Measurements from ENCODE around the gene MYO10.
"Not testable (repeated sequence)": the region's sequence is repeated elsewhere in the genome, so short reads cannot be mapped to it uniquely, and the experiment has no call there.

MYO10 gene

DNA sequence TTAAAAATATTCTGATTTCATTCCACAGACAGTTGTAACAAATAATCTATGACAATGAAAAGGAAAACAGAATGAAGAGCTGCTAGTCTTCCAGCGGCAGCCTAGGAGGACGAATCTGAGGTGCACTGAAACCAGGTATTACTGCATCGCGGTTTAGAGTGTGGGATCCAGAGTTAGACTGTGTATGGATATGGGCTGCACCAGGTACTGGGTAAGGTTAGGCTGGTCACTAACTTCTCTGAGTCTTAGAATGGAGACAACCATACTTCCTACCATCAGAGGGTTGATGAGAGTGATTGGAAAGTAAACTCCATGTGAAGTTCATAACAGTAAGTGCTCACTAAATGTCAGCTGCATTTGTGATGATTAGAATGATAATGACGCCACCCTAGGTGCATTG lies 158.7 kb downstream of the MYO10 start:
- FAIRE-seq: no peak

DNA sequence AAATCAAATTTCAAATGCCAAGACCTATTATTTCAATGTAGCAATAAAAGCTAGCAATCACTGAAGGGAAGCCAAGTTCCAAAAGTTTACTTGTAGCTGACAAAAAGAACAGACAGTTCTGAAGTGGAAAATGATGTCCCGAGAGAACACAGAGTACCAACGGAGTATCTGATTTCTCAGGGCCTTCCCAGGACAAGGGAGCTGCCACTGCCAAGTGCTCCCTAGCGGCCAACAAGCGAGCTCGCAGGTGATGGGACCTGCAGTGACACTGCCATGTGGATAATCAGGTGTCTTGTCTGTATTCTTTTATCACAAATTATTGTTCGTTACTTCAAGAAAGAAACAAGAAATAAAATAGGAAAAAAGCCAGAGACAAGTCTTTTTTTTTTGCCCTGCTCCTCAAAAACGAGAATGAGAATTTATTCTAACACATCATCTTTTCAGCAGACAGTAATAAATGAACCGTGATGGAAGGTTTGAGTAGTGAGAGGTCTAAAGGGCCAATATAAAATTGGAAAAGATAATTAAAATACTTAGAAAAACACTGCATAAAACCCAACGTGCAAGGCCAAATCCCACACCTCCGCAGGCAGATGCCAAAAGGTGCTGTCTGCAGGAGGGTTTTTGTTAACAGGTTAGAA lies 159.4 kb downstream of the MYO10 start:
- no peak for FAIRE-seq

GRCh38 chr5:16774806-16775205 lies 161.3 kb downstream of the MYO10 start:
- FAIRE-seq: no peak

- FAIRE-seq: no peak
These were observed 162.1 kb downstream of the MYO10 start for GRCh38 chr5:16773991-16774390.

DNA sequence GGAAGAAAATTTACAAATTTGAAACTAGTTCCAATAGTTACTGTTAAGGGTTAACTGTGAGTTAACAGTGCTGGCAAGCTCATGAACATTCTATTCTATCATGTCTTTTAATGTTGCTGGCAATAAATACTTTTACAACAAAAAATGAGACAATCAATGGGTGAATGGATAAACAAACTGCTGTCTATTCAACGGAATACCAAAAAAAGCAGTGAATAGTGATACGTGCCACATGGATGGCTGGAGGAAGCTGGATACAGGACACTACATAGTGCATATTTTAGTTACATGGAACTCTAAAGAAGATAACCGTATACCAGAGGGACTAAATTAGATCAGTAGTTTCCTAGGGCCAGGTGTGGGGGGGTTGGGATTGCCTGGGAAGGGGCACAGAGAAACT lies 163.5 kb downstream of the MYO10 start:
- FAIRE-seq: no peak

GRCh38 chr5:16768184-16768583 lies 167.9 kb downstream of the MYO10 start:
- no peak for FAIRE-seq

GRCh38 chr5:16763211-16763610 lies 172.9 kb downstream of the MYO10 start:
- FAIRE-seq: no peak

DNA sequence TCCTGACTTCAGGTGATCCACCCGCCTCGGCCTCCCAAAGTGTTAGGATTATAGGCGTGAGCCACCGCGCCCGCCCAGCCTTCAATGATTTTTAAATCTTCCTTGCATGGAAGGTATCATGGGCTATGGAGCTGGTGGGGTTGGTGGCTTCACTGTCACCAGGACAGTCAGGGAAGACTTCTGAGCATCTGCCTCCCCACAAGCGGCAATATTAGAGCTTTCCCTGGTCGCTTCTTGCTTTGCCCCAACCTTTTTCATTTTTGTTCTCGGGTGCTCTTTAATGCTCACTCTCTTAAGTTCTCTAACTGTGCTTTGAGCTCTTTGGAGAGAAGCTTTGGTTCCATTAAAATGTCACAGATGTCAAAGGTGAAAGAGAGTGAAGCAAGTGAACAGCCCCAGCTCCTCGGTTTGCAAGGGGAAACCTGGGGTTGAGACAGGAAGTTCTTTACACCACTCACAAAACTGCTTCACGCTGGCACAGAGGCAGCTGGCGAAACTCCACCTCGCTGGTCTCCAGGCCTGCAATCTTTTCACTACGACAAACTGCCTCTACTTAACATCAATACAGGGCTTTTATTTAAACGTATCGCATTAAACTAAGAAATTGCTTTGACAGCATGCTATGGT lies 176.8 kb downstream of the MYO10 start:
- no peak for FAIRE-seq

GRCh38 chr5:16757989-16758501 lies 178.0 kb downstream of the MYO10 start:
- no peak for FAIRE-seq

GRCh38 chr5:16757577-16757976 lies 178.5 kb downstream of the MYO10 start:
- FAIRE-seq: not testable (repeated sequence)

GRCh38 chr5:16757146-16757545 lies 178.9 kb downstream of the MYO10 start:
- FAIRE-seq: no peak

GRCh38 chr5:16756692-16757091 lies 179.4 kb downstream of the MYO10 start:
- FAIRE-seq: no peak

- FAIRE-seq: no peak
These were observed 180.4 kb downstream of the MYO10 start for GRCh38 chr5:16755641-16756040.

GRCh38 chr5:16754601-16755000 lies 181.5 kb downstream of the MYO10 start:
- FAIRE-seq: no peak

DNA sequence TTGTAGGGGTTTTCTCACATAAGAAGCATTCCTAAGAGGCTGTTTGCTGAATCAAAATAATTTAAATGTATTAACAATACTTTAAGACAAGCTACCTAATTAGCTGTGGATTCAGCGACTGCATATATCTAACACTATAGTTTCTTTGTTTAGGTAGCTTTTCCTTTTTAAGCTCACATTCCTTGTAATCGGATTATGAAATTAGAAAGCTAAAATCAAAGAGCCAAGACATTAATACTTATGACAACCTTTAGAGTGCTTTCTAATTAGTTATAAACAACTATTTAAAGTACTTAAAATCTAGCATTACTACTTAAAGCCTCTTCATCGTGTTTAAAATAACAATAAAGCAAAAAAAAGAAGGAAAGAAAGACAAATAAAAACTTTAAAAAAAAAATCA lies 182.0 kb downstream of the MYO10 start:
- FAIRE-seq: no peak

- no peak for FAIRE-seq
These were observed 185.6 kb downstream of the MYO10 start for GRCh38 chr5:16750445-16750844.

DNA sequence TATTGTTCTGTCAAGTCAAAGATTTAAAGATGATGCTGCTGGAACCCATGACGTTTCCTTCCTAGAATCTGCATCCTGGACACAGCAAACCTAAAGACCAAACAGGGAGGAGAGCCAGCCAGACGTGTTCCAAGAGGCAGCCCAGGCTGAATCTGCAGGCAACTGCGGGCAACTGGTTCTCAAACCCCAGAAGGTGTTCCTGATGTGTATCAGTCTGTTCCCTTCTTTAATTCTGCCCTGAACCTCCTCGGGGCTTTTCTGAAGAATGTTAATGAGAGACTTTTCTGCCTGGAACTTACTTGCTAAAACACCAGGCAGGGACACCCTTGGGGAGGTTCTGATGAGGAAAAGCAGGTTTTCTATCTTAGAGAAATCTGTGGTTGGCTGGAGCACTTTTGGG lies 186.5 kb downstream of the MYO10 start:
- no peak for FAIRE-seq

- no peak for FAIRE-seq
These were observed 191.8 kb downstream of the MYO10 start for GRCh38 chr5:16744164-16744880.

- FAIRE-seq: no peak
These were observed 193.2 kb downstream of the MYO10 start for GRCh38 chr5:16742938-16743337.

DNA sequence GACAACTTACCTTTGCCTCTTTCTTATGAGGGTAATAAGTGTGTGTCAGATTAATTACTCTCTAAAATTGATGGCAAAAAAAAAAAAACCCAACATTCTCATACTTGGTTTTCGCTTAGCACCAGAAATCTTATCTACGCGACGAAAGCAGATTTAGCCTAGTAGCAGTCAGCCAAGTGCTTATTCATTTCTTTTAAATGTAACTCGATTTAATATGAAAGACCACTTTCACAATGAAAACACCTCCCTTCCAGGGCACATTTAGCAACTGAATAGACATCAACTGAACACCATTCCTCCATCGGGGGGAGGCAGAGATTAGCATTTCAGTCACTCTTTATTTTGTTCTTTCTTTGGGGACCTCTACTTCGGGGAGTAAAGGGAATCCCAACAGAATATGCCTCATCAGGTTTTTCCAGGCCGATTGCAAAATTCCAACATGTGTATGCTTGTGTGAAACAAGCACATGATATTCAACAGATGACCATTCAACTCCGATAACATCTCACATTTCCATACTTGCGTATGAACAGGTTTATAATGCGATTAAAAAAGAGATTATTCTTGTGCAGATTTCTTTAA lies 195.2 kb downstream of the MYO10 start:
- no peak for FAIRE-seq

GRCh38 chr5:16740066-16740810 lies 195.8 kb downstream of the MYO10 start:
- FAIRE-seq: no peak

GRCh38 chr5:16738393-16738792 lies 197.7 kb downstream of the MYO10 start:
- FAIRE-seq: not testable (repeated sequence)

Measured in colon (tissue), 2 donors.